GM19397 (cell line): ENCODE results near the gene CSGALNACT2.

Source experiments
- ATAC-seq: cut with Tn5 transposase; IDR thresholded peaks from one replicate; pipeline ENCODE4 v1.9.1; 2021; ENCODE audit warnings: mild to moderate bottlenecking, moderate library complexity; ENCODE audit not compliant: unreplicated experiment

CSGALNACT2 gene

GRCh38 chr10:43111921-43112607 is 26.2 kb upstream of the CSGALNACT2 start:
- no peak for ATAC-seq

- ATAC-seq: no peak
These were observed 25.7 kb upstream of the CSGALNACT2 start for GRCh38 chr10:43112608-43112961.

DNA sequence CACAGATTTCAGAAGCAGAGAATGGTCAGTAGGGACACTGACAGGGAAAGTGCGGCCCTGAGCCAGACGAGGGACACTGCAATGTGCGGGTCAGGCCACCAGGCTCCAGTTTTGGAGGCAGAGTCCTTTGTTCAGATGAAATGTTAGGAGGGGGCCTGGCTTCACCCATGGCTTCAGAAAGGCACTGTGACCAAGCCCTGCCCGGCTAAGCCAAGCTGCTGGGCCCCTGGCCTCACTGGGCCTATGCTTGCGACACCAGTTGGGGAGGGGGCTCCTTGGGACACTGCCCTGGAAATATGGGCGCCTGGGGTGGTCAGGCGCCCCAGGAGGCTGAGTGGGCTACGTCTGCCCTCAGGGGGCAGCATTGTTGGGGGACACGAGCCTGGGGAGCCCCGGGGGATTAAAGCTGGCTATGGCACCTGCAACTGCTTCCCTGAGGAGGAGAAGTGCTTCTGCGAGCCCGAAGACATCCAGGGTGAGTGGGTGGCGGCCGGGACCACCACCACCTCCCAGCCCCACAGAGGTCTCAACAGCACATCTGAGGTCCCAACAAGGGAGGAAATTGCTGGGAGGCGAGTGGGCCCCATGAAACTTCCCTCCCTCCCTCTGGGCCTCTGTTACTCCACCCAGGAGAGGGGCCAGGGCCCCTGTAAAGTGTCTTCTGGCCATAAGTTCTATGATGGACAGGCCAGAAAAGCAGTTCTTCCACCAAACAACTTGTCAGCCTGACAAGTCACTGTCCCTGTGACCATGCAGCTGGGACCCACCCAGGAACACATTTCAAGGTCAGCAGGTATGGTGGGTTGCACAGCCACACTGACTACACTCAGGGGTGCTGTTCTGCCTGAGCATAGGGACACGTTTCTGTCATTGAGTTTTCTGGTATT is 24.8 kb upstream of the CSGALNACT2 start:
- no peak for ATAC-seq

DNA sequence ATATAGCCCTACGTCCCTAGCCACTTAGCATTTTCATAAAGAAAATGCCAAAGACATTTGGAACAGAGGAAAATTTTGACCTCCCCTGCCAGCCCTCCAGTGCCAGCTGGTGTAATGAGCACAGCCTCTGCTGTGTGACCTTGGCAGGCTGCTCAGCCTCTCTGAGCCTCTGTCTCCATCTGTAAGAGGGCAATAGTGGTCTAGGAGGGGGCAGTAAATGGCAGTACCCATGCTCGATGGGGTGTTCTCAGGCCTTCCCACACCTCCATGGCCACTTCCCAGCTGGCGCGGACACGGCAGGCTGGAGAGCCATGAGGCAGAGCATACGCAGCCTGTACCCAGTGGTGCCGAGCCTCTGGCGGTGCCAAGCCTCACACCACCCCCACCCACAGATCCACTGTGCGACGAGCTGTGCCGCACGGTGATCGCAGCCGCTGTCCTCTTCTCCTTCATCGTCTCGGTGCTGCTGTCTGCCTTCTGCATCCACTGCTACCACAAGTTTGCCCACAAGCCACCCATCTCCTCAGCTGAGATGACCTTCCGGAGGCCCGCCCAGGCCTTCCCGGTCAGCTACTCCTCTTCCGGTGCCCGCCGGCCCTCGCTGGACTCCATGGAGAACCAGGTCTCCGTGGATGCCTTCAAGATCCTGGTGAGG is 24.0 kb upstream of the CSGALNACT2 start:
- ATAC-seq: no peak

DNA sequence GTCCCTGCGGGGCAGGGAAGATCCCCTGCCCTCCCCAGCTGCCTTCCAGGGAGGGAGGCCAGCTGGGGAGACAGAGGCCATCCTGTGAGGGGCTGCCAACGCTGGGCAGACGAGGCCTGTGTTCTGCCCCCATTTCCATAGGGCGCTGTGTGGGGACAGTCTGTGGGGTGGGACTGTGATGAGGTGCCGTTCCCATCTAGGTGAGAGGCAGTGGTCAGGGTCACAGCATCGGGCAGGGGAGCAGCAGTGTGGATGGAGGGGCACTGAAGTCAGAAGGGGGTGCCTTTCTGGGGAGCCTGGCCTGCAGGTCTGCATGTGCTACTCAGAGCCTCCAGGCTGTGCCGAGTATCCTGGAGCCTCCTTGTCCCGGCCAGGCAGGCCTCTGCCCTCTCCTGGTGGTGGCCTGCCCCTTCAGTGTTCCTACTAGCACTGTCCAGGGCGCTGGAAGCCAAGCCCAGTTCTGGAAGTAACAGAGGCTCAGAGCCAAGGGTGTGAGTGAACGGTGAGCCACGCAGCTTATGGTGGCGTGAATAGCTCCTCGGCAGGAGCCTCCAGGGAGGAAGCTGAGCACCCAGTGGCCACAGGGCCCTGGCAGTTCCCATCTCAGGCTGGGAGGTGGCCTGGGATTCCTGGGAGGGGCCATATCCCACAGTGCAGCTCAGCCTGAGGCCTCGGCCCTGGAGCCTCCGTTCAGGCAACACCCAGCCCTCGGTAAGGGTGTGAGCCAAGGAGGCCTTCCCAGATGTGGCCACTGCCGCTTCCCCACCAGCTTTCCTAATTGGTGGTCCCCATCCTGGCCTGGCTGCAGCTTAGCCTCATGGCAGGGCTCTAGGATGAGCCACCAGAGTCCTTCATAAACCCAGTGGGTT is 23.3 kb upstream of the CSGALNACT2 start:
- ATAC-seq: no peak

- no peak for ATAC-seq
These were observed 22.2 kb upstream of the CSGALNACT2 start for GRCh38 chr10:43115881-43116595.

DNA sequence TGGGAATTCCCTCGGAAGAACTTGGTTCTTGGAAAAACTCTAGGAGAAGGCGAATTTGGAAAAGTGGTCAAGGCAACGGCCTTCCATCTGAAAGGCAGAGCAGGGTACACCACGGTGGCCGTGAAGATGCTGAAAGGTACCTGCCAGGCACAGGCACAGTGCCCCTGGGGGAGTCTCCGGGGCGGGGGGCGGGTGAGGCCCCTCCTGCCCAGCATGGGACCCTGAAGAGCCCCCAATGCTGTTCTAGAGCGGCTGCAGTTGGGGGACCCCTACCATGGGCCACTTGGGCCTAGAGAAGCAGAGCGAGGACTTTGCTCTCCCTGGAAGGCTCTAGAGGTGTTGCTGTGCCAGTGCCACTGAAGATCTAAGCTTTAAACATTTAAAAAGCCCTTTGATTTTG is 21.6 kb upstream of the CSGALNACT2 start:
- ATAC-seq: no peak

DNA sequence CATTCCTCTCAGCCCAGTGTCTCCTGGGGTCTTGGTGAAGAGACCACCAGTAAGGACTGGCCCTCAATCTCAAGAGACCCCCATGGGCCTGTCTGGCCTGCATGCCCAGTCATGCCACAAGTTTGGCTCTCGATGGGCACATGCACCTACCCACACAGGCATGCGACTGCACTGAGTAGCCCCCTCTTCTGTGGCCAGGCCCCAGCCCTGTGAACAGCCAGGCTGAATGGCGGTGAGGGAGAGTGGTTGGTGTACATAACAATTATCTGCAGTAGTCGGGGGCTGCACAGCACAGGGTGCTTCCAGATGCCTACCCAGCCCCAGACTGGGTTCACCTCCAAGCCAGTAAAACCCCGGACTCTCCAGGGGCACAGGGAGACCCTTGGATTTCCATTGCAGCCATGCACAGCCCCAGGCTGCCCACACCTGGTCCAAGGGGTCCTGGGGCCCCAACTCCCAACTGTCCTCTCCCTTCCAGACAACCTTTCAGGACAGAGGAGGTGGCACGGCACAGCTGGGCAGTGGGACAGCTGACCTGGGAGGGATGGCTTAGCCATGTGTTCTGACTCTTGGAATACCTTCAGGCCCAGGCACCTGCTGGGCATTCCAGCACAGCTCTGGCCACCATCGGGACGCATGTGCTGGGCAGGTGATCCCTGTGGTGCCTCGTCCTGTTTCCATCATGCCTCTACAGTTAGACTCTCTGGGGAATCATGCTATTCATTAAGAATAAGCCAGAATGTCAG is 21.0 kb upstream of the CSGALNACT2 start:
- ATAC-seq: no peak

GRCh38 chr10:43117777-43118583 is 20.3 kb upstream of the CSGALNACT2 start:
- no peak for ATAC-seq

DNA sequence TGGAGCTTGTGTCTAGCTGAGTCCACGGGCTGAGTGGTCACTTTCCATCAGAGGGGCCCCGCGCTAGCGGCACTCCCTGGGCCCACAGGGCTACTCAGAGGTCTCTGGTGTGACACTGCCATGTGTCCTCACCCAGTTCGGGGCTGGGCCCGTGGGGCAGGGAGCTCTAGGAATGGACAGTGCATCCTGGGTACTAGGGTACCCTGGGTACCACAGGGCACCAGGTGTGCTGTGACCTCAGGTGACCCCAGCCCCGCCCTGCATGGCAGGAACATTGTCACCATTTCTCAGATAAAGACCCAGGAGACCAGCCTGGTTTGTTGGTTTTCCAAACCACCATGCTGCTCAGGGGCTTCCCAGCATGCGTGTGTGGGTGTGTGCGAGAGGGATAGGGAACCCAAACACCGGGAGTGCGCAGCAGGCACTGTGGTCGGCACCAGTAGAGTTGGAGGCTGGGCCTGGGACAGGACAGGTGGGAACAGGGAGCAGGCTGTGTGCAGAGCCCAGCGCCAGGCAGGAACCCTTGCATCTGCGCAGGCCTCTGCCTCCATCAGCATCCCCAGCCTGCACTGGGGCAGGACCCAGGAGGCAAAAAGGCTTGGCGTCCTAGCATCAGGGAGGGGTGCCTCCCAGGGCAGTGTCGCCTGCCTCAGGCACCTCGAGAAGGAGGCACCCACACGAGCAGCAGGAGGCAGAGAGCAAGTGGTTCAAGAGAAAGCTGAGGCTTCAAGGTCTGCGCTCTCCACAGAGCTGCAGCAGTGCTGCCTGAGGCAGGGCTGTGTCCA is 19.4 kb upstream of the CSGALNACT2 start:
- no peak for ATAC-seq

- ATAC-seq: no peak
These were observed 18.7 kb upstream of the CSGALNACT2 start for GRCh38 chr10:43119416-43120115.

GRCh38 chr10:43120116-43120928 is 17.9 kb upstream of the CSGALNACT2 start:
- no peak for ATAC-seq

- ATAC-seq: peak; percentile 78
These were observed 17.3 kb upstream of the CSGALNACT2 start for GRCh38 chr10:43120929-43121314.

DNA sequence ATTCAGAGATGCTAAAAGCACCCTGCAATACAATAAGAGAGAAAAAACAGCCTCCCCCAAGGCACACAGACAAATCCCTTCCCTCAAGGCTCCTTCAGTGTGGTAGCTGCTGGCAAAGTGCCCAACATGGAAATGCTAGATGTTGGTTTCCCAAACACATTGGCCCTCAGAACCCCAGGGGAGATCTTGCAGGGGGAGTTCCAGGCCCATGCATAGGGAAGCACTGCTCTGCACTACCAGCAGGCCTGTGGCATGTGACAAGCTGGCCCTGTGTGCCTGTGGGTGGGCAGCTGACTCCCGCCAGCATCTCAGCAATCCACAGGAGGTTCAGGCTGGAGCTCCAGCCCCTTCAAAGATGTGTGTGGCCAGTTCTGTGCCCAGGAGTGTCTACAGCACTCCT is 16.8 kb upstream of the CSGALNACT2 start:
- ATAC-seq: no peak

DNA sequence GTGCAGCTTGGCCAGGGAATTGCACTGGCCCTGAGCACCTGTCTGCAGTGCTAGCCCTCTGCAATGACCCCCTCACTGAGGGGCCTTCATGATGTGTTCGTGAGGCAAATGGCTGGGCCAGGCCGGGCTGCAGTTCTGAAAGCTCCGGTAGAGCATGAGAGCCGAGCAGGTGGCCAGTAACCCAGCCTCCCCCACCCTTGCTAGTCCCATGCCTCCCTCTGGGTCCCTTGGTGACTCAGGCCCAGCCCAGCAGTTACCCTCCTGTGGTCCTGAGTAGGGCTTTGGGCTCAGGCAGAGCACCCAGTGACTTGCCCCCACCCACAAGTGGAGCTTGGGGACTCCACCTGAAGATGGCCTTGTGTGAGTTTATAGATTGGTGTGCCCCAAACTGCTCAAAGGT is 16.1 kb upstream of the CSGALNACT2 start:
- no peak for ATAC-seq

DNA sequence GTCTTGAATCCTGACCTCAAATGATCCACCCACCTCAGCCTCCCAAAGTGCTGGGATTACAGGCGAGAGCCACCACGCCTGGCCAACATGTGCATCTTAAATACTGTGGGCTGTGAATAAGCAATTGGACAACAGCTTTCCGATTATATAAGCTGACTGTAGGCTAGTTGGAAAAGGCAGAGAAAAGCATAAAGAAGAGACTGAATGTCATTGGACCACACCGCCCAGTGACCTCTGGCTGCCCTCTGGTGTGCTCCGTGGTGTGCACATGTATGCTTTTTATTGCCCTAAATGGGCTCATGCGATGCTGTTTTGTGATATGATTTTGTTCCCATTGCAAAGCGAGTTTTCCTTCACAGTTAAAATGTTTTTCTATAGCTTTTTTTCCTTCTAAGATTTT is 15.4 kb upstream of the CSGALNACT2 start:
- ATAC-seq: no peak
